DND-41 (cell line): Measurements from ENCODE around the gene FAN1.

Source experiments
- CTCF ChIP-seq: IDR thresholded peaks from 2 replicates; pipeline ENCODE4 v1.5.1; 2012; ENCODE audit warnings: borderline replicate concordance, low read length, moderate library complexity, mild to moderate bottlenecking; ENCODE audit not compliant: poor library complexity, severe bottlenecking; ENCODE audit errors: extremely low read depth
- EZH2 ChIP-seq: IDR thresholded peaks from 3 replicates; pipeline ENCODE4 v1.6.1; 2012; ENCODE audit warnings: borderline replicate concordance, low read depth, mild to moderate bottlenecking, moderate library complexity, low read length, inconsistent platforms; ENCODE audit not compliant: severe bottlenecking

- TF ChIP-seq CTCF (no peak), EZH2 (no peak)
Observed at GRCh38 chr15:30896211-30896606, 7.5 kb upstream of the FAN1 start.
